NCI-H2107 (cell line): ENCODE measurements around the gene TMEM89.

Experiments
- DNase-seq: peaks from one replicate; lab custom pipeline; 2025; lab: John Stamatoyannopoulos, UW

TMEM89 gene

GRCh38 chr3:48587686-48588085, 33.9 kb downstream of the TMEM89 start:
- no peak for DNase-seq

DNA sequence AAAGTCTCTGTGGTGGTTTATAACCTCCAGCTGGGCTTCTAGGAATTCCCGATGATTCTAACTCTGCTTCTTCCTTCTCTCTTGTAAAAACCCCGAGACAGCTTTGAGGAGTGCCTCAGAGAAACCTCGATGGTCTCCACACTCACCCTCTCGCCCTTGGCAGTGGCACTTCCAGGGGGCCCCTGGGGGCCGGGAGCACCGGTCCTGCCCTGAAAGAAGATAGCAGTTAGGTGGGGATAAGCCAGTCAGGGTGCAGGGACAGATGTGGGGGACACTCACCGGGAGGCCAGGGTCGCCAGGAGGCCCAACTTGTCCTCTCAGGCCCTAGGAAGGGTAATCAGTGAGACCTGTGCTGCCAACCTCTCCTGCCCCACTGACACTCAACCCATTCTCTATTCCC, 36.2 kb downstream of the TMEM89 start:
- DNase-seq: no peak

DNA sequence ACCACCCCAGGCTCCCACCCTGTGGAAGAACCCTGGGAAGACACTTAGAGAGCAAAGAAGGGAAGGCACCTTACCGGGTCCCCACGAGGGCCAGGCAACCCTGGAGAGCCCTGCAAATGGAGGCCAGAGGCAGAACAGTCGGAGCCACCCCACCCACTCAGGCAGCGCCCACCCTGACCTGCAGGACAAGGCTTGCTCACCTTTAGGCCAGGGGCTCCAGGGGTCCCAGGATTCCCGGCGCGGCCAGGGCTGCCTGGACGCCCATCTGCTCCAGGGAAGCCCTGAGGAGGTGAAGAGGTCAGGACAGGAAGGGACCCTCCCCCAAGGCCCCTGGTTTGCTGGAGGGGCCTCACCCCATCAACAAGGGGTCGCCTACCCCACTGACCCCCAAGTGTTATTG, 36.7 kb downstream of the TMEM89 start:
- no peak for DNase-seq

GRCh38 chr3:48581621-48582481, 39.7 kb downstream of the TMEM89 start:
- no peak for DNase-seq

DNA sequence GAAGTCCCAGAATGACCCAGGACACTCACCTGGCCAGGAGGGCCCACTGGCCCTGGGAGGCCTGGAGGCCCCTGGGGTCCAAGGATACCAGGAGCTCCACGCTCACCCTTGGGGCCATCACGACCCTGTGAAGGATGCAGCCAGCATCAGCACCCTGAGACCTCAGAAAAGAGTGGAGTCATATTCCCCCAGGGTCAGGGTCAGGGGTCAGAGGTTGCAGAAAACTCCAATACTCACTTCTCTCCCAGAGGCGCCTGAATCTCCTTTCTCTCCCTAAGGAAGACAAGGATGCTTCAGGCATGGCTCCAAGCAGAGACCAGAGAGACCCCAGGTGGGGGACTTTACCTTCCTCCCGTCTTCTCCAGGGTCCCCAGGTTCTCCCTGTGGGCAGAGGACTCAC, 44.9 kb downstream of the TMEM89 start:
- DNase-seq: no peak

DNA sequence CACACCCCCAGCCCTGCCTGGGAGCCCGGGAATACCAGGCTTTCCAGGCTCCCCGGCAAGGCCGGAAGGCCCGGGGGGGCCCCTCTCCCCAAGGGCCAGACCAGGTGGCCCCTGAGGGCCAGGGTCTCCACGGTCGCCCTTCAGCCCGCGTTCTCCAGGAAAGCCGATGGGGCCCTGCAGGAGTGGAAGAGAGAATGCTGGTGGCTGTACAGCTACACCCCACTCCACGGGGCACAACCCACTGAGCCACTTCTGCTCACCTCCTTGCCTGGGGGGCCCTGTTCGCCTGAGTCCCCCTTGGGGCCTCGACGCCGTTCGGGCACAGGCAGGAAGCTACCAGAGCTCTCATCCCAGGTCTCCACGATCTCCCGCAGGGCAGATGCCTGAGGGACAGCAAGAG, 46.2 kb downstream of the TMEM89 start:
- DNase-seq: no peak

GRCh38 chr3:48573973-48574585, 47.5 kb downstream of the TMEM89 start:
- DNase-seq: no peak

GRCh38 chr3:48572517-48572916, 49.1 kb downstream of the TMEM89 start:
- no peak for DNase-seq

DNA sequence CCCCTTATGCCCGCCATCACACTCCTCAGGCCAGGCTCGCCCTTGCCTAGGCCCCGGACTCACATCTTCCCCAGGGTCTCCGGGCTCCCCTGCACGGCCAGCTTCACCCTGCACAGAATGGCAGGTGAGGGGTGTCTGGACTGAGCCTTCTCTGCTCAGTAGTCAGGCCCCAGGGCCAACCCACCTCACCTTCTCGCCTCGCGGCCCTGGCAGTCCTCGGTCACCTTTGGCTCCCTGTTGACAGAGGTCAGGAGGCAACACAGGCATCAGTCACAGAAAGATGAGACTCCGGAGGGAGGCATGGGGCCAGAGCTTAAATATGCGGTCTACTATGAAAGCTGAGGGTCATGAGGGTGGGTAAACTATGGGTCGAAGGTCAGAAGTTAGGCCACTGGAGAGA, 49.6 kb downstream of the TMEM89 start:
- no peak for DNase-seq
